ENCODE data around the gene SLC36A3.
"Not testable (repeated sequence)": the region's sequence is repeated elsewhere in the genome, so short reads cannot be mapped to it uniquely, and the experiment has no call there.

SLC36A3 gene

GRCh38 chr5:151267491-151268260, 35.9 kb downstream of the SLC36A3 start:
- DNase-seq, result no peak
- H3K36me3 ChIP-seq (ENCODE audit: control insufficient read depth, insufficient read depth, low read length), result peaks cover 14% of the 10 kb centered on the region
- no peaks in the 10 kb centered on the region for H3K4me1 ChIP-seq (ENCODE audit: control insufficient read depth, insufficient read depth, low read length, poor library complexity, severe bottlenecking)
- no peaks in the 10 kb centered on the region for H3K9me3 ChIP-seq (ENCODE audit: control insufficient read depth, low read length)
- no peak overlapping the region for H3K27ac ChIP-seq (ENCODE audit: insufficient read depth, low read length, poor library complexity, severe bottlenecking)
- no peaks in the 10 kb centered on the region for H3K27me3 ChIP-seq (replicated peaks; ENCODE audit: control insufficient read depth, insufficient read depth, low read length, poor library complexity, severe bottlenecking)
- H3K4me3 ChIP-seq (ENCODE audit: insufficient read depth, low read depth, low read length, poor library complexity, severe bottlenecking), result no peak overlapping the region

- H3K4me1 ChIP-seq (ENCODE audit: control insufficient read depth, insufficient read depth, low read length, poor library complexity, severe bottlenecking), result no peaks in the 10 kb centered on the region
- H3K36me3 ChIP-seq (ENCODE audit: control insufficient read depth, insufficient read depth, low read length), result peaks cover 18% of the 10 kb centered on the region
- no peak overlapping the region for H3K27ac ChIP-seq (ENCODE audit: insufficient read depth, low read length, poor library complexity, severe bottlenecking)
- H3K4me3 ChIP-seq (ENCODE audit: insufficient read depth, low read depth, low read length, poor library complexity, severe bottlenecking), result no peak overlapping the region
- no peaks in the 10 kb centered on the region for H3K27me3 ChIP-seq (replicated peaks; ENCODE audit: control insufficient read depth, insufficient read depth, low read length, poor library complexity, severe bottlenecking)
- no peaks in the 10 kb centered on the region for H3K9me3 ChIP-seq (ENCODE audit: control insufficient read depth, low read length)
- no peak for DNase-seq
Observed at GRCh38 chr5:151264113-151264512, 39.5 kb downstream of the SLC36A3 start.

DNA sequence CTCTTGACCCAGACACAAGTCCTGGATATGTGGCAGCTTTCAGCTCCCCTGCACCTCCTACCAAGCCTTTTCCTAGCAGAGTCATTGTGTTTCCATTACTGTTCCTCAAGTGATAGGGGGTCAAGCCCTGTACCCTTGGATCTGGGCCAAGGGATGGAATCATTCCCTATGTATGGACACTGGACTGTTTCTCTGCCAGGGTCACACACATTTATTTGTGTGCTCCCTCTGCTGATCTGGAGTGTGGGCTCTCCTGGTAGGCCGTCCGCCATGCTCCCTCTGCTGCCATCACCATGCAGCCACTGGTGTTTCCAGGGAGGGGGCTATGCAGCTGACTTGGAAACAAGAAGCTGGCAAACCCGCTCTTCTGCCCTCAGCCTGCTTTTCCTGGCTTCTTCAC, 41.0 kb downstream of the SLC36A3 start:
- no peaks in the 10 kb centered on the region for H3K4me1 ChIP-seq (ENCODE audit: control insufficient read depth, insufficient read depth, low read length, poor library complexity, severe bottlenecking)
- H3K27me3 ChIP-seq (replicated peaks; ENCODE audit: control insufficient read depth, insufficient read depth, low read length, poor library complexity, severe bottlenecking), result no peaks in the 10 kb centered on the region
- H3K4me3 ChIP-seq (ENCODE audit: insufficient read depth, low read depth, low read length, poor library complexity, severe bottlenecking), result no peak overlapping the region
- DNase-seq, result no peak
- no peaks in the 10 kb centered on the region for H3K9me3 ChIP-seq (ENCODE audit: control insufficient read depth, low read length)
- no peak overlapping the region for H3K27ac ChIP-seq (ENCODE audit: insufficient read depth, low read length, poor library complexity, severe bottlenecking)
- peaks cover 14% of the 10 kb centered on the region for H3K36me3 ChIP-seq (ENCODE audit: control insufficient read depth, insufficient read depth, low read length)

DNA sequence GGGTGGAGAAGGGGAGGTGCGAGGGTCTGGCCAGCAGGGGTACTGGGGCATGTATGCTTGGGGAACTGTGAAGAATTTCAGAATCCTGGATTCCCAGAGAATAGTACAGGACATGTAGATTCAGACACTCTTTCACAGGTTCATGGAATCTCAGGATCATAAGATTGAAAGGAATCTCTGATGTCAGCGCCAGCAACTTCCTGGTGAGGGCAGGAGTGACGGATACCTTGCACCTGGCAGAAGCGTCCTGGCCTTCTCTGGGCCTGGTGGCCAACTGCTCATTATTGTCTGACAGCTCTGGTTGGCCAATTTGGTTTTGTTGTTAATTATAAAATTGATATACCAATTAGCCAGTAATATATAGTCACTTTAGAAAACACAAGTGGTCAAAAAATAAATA, 43.6 kb downstream of the SLC36A3 start:
- H3K4me1 ChIP-seq (ENCODE audit: control insufficient read depth, insufficient read depth, low read length, poor library complexity, severe bottlenecking), result no peaks in the 10 kb centered on the region
- H3K36me3 ChIP-seq (ENCODE audit: control insufficient read depth, insufficient read depth, low read length), result peaks cover 4% of the 10 kb centered on the region
- no peaks in the 10 kb centered on the region for H3K27me3 ChIP-seq (replicated peaks; ENCODE audit: control insufficient read depth, insufficient read depth, low read length, poor library complexity, severe bottlenecking)
- DNase-seq, result no peak
- no peak overlapping the region for H3K4me3 ChIP-seq (ENCODE audit: insufficient read depth, low read depth, low read length, poor library complexity, severe bottlenecking)
- H3K9me3 ChIP-seq (ENCODE audit: control insufficient read depth, low read length), result no peaks in the 10 kb centered on the region
- no peak overlapping the region for H3K27ac ChIP-seq (ENCODE audit: insufficient read depth, low read length, poor library complexity, severe bottlenecking)

DNA sequence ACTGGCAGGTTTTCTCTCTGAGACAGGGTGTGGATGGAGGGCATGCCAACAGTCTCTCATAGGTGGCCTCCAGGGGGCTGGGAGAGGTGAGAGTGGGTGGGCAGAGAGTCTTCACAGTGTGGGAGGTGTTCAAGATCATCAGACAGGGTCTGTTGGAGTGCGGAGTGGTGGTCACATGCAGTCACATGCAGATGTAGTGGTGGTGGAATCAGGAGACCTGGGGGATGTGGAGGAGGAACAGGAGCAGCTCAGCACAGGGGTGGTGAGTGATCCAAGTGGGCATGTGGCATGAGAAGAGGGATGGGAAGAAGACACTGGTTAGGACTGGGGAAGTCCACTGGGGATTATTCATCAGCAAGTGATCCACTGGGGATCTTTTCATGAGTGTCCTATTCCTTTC, 44.8 kb downstream of the SLC36A3 start:
- Histone ChIP-seq H3K36me3 (ENCODE audit: control insufficient read depth, insufficient read depth, low read length) (peaks cover 4% of the 10 kb centered on the region), H3K4me1 (ENCODE audit: control insufficient read depth, insufficient read depth, low read length, poor library complexity, severe bottlenecking) (no peaks in the 10 kb centered on the region), H3K9me3 (ENCODE audit: control insufficient read depth, low read length) (no peaks in the 10 kb centered on the region), H3K4me3 (ENCODE audit: insufficient read depth, low read depth, low read length, poor library complexity, severe bottlenecking) (no peak overlapping the region), H3K27ac (ENCODE audit: insufficient read depth, low read length, poor library complexity, severe bottlenecking) (no peak overlapping the region), H3K27me3 (replicated peaks; ENCODE audit: control insufficient read depth, insufficient read depth, low read length, poor library complexity, severe bottlenecking) (no peaks in the 10 kb centered on the region)
- DNase-seq, result no peak

- H3K27ac ChIP-seq (ENCODE audit: insufficient read depth, low read length, poor library complexity, severe bottlenecking), result no peak overlapping the region
- peaks cover 4% of the 10 kb centered on the region for H3K36me3 ChIP-seq (ENCODE audit: control insufficient read depth, insufficient read depth, low read length)
- H3K9me3 ChIP-seq (ENCODE audit: control insufficient read depth, low read length), result no peaks in the 10 kb centered on the region
- H3K27me3 ChIP-seq (replicated peaks; ENCODE audit: control insufficient read depth, insufficient read depth, low read length, poor library complexity, severe bottlenecking), result no peaks in the 10 kb centered on the region
- no peak overlapping the region for H3K4me3 ChIP-seq (ENCODE audit: insufficient read depth, low read depth, low read length, poor library complexity, severe bottlenecking)
- no peak for DNase-seq
- H3K4me1 ChIP-seq (ENCODE audit: control insufficient read depth, insufficient read depth, low read length, poor library complexity, severe bottlenecking), result peaks cover 5% of the 10 kb centered on the region
Observed at GRCh38 chr5:151258201-151258611, 45.4 kb downstream of the SLC36A3 start.

GRCh38 chr5:151257731-151258181, 45.8 kb downstream of the SLC36A3 start:
- Histone ChIP-seq H3K4me3 (ENCODE audit: insufficient read depth, low read depth, low read length, poor library complexity, severe bottlenecking) (no peak overlapping the region), H3K9me3 (ENCODE audit: control insufficient read depth, low read length) (no peaks in the 10 kb centered on the region), H3K36me3 (ENCODE audit: control insufficient read depth, insufficient read depth, low read length) (peaks cover 4% of the 10 kb centered on the region), H3K4me1 (ENCODE audit: control insufficient read depth, insufficient read depth, low read length, poor library complexity, severe bottlenecking) (peaks cover 7% of the 10 kb centered on the region), H3K27ac (ENCODE audit: insufficient read depth, low read length, poor library complexity, severe bottlenecking) (no peak overlapping the region), H3K27me3 (replicated peaks; ENCODE audit: control insufficient read depth, insufficient read depth, low read length, poor library complexity, severe bottlenecking) (no peaks in the 10 kb centered on the region)
- DNase-seq, result no peak

- no peaks in the 10 kb centered on the region for H3K9me3 ChIP-seq (ENCODE audit: control insufficient read depth, low read length)
- no peak overlapping the region for H3K4me3 ChIP-seq (ENCODE audit: insufficient read depth, low read depth, low read length, poor library complexity, severe bottlenecking)
- no peak overlapping the region for H3K27ac ChIP-seq (ENCODE audit: insufficient read depth, low read length, poor library complexity, severe bottlenecking)
- no peaks in the 10 kb centered on the region for H3K27me3 ChIP-seq (replicated peaks; ENCODE audit: control insufficient read depth, insufficient read depth, low read length, poor library complexity, severe bottlenecking)
- peaks cover 11% of the 10 kb centered on the region for H3K4me1 ChIP-seq (ENCODE audit: control insufficient read depth, insufficient read depth, low read length, poor library complexity, severe bottlenecking)
- DNase-seq, result no peak
- no peaks in the 10 kb centered on the region for H3K36me3 ChIP-seq (ENCODE audit: control insufficient read depth, insufficient read depth, low read length)
Observed at GRCh38 chr5:151255621-151256286, 47.8 kb downstream of the SLC36A3 start.

GRCh38 chr5:151254990-151255389, 48.6 kb downstream of the SLC36A3 start:
- H3K4me1 ChIP-seq (ENCODE audit: control insufficient read depth, insufficient read depth, low read length, poor library complexity, severe bottlenecking), result peaks cover 11% of the 10 kb centered on the region
- H3K27ac ChIP-seq (ENCODE audit: insufficient read depth, low read length, poor library complexity, severe bottlenecking); H3K9me3 ChIP-seq (ENCODE audit: control insufficient read depth, low read length); H3K36me3 ChIP-seq (ENCODE audit: control insufficient read depth, insufficient read depth, low read length); DNase-seq; H3K27me3 ChIP-seq (replicated peaks; ENCODE audit: control insufficient read depth, insufficient read depth, low read length, poor library complexity, severe bottlenecking); H3K4me3 ChIP-seq (ENCODE audit: insufficient read depth, low read depth, low read length, poor library complexity, severe bottlenecking): not testable (repeated sequence)

DNA sequence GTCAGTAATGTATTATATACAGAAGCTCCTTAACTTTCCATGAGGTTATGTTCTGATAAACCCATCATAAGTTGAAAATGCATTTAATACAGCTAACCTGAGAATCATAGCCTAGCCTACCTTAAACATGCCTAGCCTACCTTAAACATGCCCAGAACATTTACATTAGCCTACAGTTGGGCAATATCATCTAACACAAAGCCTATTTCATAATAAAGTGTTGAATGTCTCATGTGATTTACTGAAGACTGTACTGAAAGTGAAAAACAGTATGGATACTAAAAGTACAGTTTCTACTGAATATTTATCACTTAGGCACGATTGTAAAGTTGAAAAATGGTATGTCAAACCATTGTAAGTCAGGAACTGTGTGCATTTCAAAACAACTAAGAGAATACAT, 49.0 kb downstream of the SLC36A3 start:
- H3K4me1 ChIP-seq (ENCODE audit: control insufficient read depth, insufficient read depth, low read length, poor library complexity, severe bottlenecking), result peaks cover 11% of the 10 kb centered on the region
- DNase-seq, result no peak
- H3K4me3 ChIP-seq (ENCODE audit: insufficient read depth, low read depth, low read length, poor library complexity, severe bottlenecking), result no peak overlapping the region
- no peak overlapping the region for H3K27ac ChIP-seq (ENCODE audit: insufficient read depth, low read length, poor library complexity, severe bottlenecking)
- no peaks in the 10 kb centered on the region for H3K36me3 ChIP-seq (ENCODE audit: control insufficient read depth, insufficient read depth, low read length)
- H3K27me3 ChIP-seq (replicated peaks; ENCODE audit: control insufficient read depth, insufficient read depth, low read length, poor library complexity, severe bottlenecking), result no peaks in the 10 kb centered on the region
- H3K9me3 ChIP-seq (ENCODE audit: control insufficient read depth, low read length), result no peaks in the 10 kb centered on the region

All from effector memory CD4-positive, alpha-beta T cell (primary cell).